HG03469 (cell line): Measurements from ENCODE around the gene NAV1.
"Not testable (repeated sequence)": the region's sequence is repeated elsewhere in the genome, so short reads cannot be mapped to it uniquely, and the experiment has no call there.

Experiments used
- ATAC-seq: cut with Tn5 transposase; IDR thresholded peaks from one replicate; pipeline ENCODE4 v1.9.1; 2021; ENCODE audit warnings: mild to moderate bottlenecking, moderate library complexity, moderate number of reproducible peaks; ENCODE audit not compliant: unreplicated experiment

Gene NAV1

DNA sequence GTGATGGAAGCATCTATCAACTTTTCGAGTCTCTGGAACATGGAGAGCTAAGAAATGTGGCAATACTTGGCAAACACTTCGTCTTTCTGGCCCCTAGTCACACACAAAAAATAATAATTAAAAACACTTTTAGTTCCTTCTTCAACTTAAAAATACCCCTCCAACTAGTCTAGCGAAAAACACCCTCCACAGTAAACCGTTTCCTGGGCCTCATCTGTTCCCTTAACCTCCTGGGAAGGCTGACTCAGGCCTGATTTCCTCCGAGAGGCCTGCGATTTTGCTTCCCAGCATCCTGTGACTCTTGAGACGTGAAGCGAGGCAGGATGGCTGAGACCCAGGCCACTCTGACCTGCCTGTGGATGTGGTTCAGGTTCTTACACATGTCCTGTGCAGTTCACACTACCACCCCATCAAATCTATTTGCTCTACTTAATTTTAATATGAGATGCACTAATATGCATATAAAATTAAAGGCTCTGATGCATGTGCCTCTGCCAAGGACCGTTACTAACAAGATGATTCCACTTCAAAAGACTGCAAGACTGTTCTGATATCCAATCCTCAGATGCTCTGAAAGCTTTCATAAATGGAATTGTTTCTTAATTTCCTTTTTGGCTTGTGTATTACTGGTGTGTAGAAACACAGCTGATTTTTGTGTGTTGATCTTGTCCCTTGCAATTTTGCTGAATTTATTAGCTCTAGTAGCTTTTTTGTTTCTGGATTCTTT lies 3.5 kb downstream of the NAV1 start:
- ATAC-seq = no peak

DNA sequence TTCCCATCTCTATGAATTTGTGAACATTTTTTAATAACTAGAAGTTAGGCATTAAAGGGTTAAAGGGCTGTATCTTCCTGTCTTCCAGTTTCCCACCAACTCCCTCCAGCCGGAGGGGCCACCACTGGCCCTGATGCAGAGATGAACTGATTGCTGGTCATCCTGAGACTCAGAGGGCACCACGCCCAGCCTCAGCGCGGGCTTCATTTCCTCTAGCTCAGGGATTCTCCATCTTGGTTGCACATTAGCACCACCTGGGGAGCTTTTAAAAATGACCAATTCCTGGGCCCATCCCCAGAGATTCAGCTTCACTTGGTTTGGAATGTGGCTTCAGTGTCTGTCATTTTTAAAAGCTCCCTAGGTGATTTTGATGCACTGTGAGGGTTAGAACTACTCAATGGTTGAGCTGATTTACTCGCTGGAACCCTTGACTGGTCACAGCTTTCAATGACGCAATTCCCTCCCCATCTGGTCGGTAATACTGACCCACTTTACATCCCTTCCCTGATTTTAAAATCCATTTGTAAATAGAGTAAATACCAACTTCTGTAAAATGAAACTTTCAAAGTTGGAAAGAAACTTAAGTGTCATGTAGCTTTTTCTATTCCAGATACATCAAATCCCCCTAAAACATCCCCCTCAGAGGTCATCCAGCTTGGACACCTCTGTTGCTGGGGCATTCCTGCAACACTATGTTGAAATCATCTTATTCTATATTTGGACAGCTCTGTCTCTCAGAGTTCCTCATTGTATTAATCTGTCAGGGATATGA lies 5.1 kb downstream of the NAV1 start:
- ATAC-seq = no peak

DNA sequence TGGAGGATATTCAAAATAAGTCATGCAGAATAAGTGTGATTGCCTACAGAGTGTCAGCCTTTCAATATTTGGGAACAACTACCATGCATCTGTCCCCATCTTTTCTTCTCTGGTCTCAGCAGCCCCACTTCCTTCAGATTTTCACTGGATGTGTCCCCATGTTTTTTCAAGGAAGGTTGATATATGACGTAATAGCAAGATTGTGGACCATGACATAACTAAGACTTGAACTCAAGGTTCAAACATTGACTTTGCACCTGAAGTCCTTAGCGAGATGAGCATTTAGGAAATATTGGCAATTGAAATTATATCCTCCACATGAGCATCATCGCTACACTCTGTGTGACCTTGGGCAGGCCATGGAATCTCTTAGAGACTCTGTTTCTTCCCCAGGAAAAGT lies 5.8 kb downstream of the NAV1 start:
- ATAC-seq = no peak

DNA sequence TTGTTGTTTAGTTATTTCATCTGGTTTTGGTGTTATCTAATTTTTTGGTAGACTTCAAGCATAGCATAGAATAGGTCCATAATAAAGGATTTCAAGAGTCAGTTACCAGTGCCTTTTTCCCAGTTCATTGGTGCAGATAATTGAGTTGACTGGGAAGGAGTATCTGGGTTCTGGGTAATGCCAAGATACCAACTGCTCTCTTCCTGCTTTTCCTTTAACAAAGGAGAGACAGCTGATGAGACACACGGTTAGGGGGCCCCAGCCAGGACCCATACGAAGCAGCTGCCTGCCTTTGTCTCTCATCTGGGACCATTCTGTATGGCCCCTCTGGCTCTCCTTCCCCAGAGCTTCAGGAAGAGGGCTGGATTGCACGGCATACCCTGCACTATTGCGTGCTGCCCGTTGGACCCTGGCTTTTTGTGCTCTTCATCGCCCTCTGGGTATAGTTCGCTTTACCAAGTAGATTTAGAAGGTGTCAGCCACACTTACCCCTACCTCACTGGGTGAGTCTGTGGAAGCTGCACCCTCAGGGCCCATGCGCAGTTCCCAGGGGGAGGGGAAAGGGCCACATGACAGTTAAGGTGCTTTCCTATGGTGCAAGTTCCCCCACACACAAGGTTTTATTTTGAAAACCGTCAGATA lies 7.0 kb downstream of the NAV1 start:
- no peak for ATAC-seq

DNA sequence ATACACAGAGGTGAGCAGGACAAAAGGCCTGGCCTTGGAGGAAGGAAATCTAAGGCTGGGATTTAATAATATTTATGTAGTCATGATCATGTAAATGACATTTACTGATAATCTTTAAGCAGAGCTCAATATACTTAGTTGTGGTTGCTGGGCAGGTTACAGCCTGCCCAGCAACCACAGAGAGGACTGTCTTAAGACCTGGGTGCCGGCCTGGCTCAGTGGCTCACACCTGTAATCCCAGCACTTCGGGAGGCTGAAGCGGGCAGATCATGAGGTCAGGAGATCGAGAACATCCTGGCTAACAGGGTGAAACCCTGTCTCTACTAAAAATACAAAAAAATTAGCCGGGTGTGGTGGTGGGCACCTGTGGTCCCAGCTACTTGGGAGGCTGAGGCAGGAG lies 10.6 kb downstream of the NAV1 start:
- ATAC-seq = not testable (repeated sequence)

DNA sequence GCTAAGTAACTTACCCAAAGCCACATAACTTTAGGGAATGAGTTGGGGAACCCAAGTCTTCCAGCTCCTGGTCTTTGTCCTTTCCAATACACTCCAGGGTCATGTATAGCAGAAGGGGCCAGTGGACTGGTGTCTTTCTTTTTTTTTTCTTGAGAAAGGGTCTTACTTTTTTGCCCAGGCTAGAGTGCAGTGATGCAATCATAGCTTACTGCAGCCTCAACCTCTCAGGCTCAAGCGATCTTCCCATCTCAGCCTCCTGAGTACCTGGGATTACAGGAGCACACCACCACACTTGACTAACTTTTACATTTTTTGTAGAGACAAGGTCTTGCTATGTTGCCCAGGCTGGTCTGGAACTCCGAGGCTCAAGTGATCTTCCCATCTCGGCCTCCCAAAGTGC lies 12.2 kb downstream of the NAV1 start:
- no peak for ATAC-seq

- ATAC-seq = no peak
Measured at GRCh38 chr1:201551877-201552731, 13.2 kb downstream of the NAV1 start.

DNA sequence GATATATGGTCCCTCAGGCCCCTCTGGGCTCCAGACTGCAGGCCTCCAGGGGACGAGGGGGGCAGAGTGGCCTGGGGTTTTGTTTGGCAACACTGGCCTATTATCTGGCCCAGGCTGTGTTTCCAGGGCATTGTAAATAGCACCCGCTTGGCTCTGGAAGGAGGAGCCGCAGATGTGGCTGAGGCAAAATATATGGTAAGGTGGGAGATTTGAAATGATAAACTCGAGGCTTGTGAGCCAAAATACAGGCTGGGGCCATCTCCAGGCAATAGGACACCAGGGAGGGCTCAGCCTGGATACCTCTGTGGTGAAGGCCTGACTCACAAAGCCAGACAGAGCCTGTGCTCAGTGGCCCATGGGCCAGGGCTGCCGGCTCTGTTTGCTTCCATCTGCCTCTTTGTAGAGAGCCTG lies 14.0 kb downstream of the NAV1 start:
- no peak for ATAC-seq

- no peak for ATAC-seq
Measured at GRCh38 chr1:201553496-201554189, 14.7 kb downstream of the NAV1 start.

- no peak for ATAC-seq
Measured at GRCh38 chr1:201554190-201554600, 15.3 kb downstream of the NAV1 start.

DNA sequence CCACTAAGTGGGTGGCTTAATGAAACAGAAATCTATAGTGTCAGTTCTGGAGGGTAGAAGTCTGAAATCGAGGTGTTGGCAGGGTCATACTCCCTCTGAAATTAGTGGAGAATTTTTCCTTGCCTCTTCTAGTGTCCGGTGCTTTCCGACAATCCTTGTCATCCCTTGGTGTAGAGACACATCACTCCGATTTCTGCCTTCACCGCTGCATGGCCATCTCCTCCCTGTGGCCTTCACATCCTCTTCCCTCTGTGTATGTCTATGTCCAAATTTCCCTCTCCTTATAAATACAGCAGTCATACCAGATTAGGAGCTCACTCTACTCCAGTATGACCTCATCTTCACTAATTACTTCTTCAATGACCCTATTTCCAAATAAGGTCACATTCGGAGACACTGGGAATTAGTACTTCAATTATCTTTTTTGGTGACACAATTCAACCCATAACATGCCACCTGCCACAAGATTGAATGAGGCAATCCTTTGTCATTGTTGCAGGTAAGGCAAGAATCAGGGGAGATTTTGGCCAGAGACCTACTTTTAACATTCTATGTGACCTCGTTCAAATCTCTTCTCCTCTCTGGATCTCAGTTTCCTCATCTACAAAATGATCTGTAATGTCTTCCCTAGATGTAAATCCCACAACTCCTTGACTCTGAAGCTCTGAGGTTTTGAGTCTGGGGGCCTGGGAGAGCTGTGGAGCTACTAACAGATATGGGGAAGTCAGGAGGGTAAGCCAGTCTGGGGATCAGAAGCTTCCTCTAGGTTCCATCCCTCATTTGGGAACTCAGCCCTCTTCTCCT lies 16.1 kb downstream of the NAV1 start:
- no peak for ATAC-seq

GRCh38 chr1:201555593-201555945 lies 16.6 kb downstream of the NAV1 start:
- no peak for ATAC-seq

GRCh38 chr1:201556841-201557571 lies 18.1 kb downstream of the NAV1 start:
- ATAC-seq = no peak

GRCh38 chr1:201557572-201557958 lies 18.6 kb downstream of the NAV1 start:
- no peak for ATAC-seq

DNA sequence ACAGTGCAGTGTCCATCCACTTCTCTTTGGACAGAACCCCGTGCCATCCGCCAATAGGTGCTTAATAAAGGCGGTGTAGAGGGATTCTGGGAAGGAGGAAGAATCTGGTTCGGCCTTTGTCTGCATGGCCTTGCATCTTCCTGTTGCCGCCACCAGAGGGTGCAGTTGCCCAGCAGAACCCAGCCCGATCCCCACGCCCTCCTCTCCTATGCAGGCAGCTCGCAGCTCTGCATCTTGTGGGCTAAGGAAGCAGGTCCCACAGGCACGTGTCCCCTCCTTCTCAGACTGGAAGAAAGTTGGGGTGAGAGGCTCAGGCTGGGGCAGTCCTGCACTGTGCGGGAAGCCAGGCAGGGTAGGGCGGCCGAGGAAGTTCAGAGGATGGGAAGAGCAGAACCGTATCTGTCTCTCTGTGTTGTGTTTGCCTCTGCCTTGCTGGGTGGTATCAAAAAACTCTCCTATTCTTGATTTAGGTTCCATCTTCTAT lies 20.8 kb downstream of the NAV1 start:
- ATAC-seq = no peak

- ATAC-seq = no peak
Measured at GRCh38 chr1:201560328-201561194, 21.6 kb downstream of the NAV1 start.

DNA sequence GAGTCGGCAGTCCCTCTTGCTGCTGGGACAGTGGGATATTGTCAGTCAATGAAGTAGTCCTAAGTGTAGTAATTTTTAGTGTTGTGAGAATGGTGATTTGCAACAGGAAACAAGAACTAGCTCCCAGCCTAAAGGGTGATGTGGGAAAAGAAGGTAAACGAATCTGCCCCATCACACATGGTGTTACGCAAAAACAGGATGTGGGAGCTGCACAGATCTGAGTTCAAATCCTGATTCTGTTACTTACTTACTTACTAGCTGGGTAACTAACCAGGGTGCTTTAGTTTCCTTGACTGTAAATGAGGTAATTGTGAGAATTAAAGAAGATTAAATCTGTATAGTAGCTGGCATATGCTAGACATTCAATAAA lies 22.3 kb downstream of the NAV1 start:
- ATAC-seq = no peak

GRCh38 chr1:201561601-201562000 lies 22.7 kb downstream of the NAV1 start:
- ATAC-seq = no peak
